A549 (cell line): ENCODE data around the gene SERPINA3. TPM values are rescaled to one million over a fixed set of nuclear protein-coding genes. Genes with fewer than 3 reads are reported as not detected.
A peak's percentile ranks its signal among the peaks of the same experiment; 100 is the strongest.

ENCODE experiments used
- ATAC-seq, 2 experiments: fragments of 200-7000 bp in 1 of 2; fragments of >200 bp in 1 of 2; cut with Nextera tagmentation in 1 of 2; cut with Tn5 transposase in 1 of 2; 3 replicates each; pipeline versions ENCODE4 v1.8.0 to v1.9.1; 2018 to 2020; ENCODE audit warnings: mild to moderate bottlenecking in 1 of 2, moderate library complexity in 1 of 2
- CTCF ChIA-PET: fragments of 300-600 bp; sonication (Branson Sonifier 250); formaldehyde crosslinking; extraction: SDS; loops from one replicate; lab custom pipeline; 2021; ENCODE audit warnings: antibody characterized with exemption, inconsistent platforms; lab: Yijun Ruan, JAX
- POLR2A ChIA-PET: fragments of 350-600 bp; formaldehyde crosslinking; extraction: SDS; loops from one replicate; lab custom pipeline; 2021; ENCODE audit warnings: antibody characterized with exemption, inconsistent platforms; lab: Yijun Ruan, JAX
- DNase-seq, 2 experiments: peaks; one replicate each; pipeline versions ENCODE4 v3.0.0 to v3.0.0-alpha.2; 2011 to 2016; ENCODE audit warnings: low read depth in 1 of 2, low spot score in 1 of 2
- FAIRE-seq: peaks from 2 replicates; lab custom pipeline; 2011; peaks lifted over from hg19 to GRCh38; lab: Jason Lieb, UNC
- H3K27ac ChIP-seq, 2 experiments: fragments of >200 bp; sonication (Bioruptor Twin); formaldehyde crosslinking; 3 replicates each; pipeline ENCODE4 v1.5.1; 2016 to 2017
- H3K4me1 ChIP-seq: fragments of >200 bp; sonication (Bioruptor Twin); formaldehyde crosslinking; 3 replicates; pipeline ENCODE4 v1.6.1; 2016
- H3K4me2 ChIP-seq: fragments of >200 bp; sonication (Bioruptor Twin); formaldehyde crosslinking; 3 replicates; pipeline ENCODE4 v1.6.1; 2016
- H3K4me3 ChIP-seq: fragments of >200 bp; sonication (Bioruptor Twin); formaldehyde crosslinking; 3 replicates; pipeline ENCODE4 v1.5.1; 2016
- H3K9me3 ChIP-seq: fragments of >200 bp; sonication (Bioruptor Twin); formaldehyde crosslinking; 3 replicates; pipeline ENCODE4 v1.6.1; 2016
- CBX2 ChIP-seq: fragments of 200-600 bp; sonication (generic); IDR thresholded peaks from 2 replicates; pipeline ENCODE4 v1.6.1; 2016; ENCODE audit warnings: low read depth, mild to moderate bottlenecking, borderline replicate concordance
- CHD2 ChIP-seq: fragments of 150-350 bp; IDR thresholded peaks from 2 replicates; pipeline ENCODE4 v1.6.1; 2014; ENCODE audit warnings: low read length; ENCODE audit not compliant: partially characterized antibody
- GATA3 ChIP-seq: IDR thresholded peaks from 2 replicates; pipeline ENCODE4 v1.6.1; 2012; ENCODE audit warnings: borderline replicate concordance
- HOXA7 ChIP-seq: fragments of 250-450 bp; sonication (Bioruptor Pico); IDR thresholded peaks from 2 replicates; pipeline ENCODE4 v1.5.0; 2020; ENCODE audit warnings: mild to moderate bottlenecking, moderate library complexity
- HOXB13 ChIP-seq: fragments of 250-450 bp; sonication (Bioruptor Pico); IDR thresholded peaks from 2 replicates; pipeline ENCODE4 v1.5.0; 2020; ENCODE audit warnings: low read depth, mild to moderate bottlenecking, moderate library complexity
- HOXB5 ChIP-seq: fragments of 250-450 bp; sonication (Bioruptor Pico); IDR thresholded peaks from 2 replicates; pipeline ENCODE4 v1.5.0; 2020; ENCODE audit warnings: mild to moderate bottlenecking, moderate library complexity
- JUN ChIP-seq, 2 experiments: fragments of >200 bp; sonication (Bioruptor Twin); formaldehyde crosslinking; IDR thresholded peaks; 2 replicates in 1 of 2; 3 replicates in 1 of 2; pipeline ENCODE4 v1.6.1; 2016 to 2017
- KDM1A ChIP-seq: fragments of 200-600 bp; sonication (generic); IDR thresholded peaks from 2 replicates; pipeline ENCODE4 v1.6.1; 2016; ENCODE audit warnings: low read depth, mild to moderate bottlenecking
- MAFK ChIP-seq: fragments of 450-650 bp; IDR thresholded peaks from 2 replicates; pipeline ENCODE4 v1.6.1; 2014; ENCODE audit not compliant: partially characterized antibody
- MAZ ChIP-seq: fragments of 150-350 bp; IDR thresholded peaks from 2 replicates; pipeline ENCODE4 v1.6.1; 2014; ENCODE audit warnings: antibody characterized with exemption, low read depth, low read length, borderline replicate concordance
- MYC ChIP-seq: IDR thresholded peaks from 2 replicates; pipeline ENCODE4 v1.6.1; 2012; ENCODE audit warnings: mild to moderate bottlenecking, inconsistent platforms, low read length, improper control_type of control experiment, borderline replicate concordance
- NFE2L2 ChIP-seq: fragments of 150-350 bp; conservative IDR thresholded peaks from 2 replicates; pipeline ENCODE4 v1.6.1; 2014; ENCODE audit warnings: low read length
- NR3C1 ChIP-seq: fragments of >200 bp; sonication (Bioruptor Twin); formaldehyde crosslinking; IDR thresholded peaks from 3 replicates; pipeline ENCODE4 v1.6.1; 2017
- POLR2AphosphoS2 ChIP-seq: conservative IDR thresholded peaks from 2 replicates; pipeline ENCODE4 v1.6.1; 2012; ENCODE audit warnings: low read length, improper control_type of control experiment, inconsistent platforms
- RAD21 ChIP-seq, 2 experiments: fragments of >200 bp in 1 of 2; sonication (Bioruptor Twin) in 1 of 2; formaldehyde crosslinking in 1 of 2; IDR thresholded peaks in 1 of 2; conservative IDR thresholded peaks in 1 of 2; 2 replicates in 1 of 2; 3 replicates in 1 of 2; pipeline ENCODE4 v1.6.1; 2012 to 2018; ENCODE audit warnings: inconsistent platforms in 1 of 2
- RARB ChIP-seq: fragments of 250-450 bp; sonication (Bioruptor Pico); IDR thresholded peaks from 2 replicates; pipeline ENCODE4 v1.8.0; 2021; ENCODE audit warnings: mild to moderate bottlenecking, moderate library complexity
- RCOR1 ChIP-seq: fragments of 150-350 bp; IDR thresholded peaks from 2 replicates; pipeline ENCODE4 v1.6.1; 2014; ENCODE audit warnings: antibody characterized with exemption, low read length, low read depth
- RFX5 ChIP-seq: fragments of 450-650 bp; IDR thresholded peaks from 2 replicates; pipeline ENCODE4 v1.7.1; 2014; ENCODE audit warnings: antibody characterized with exemption, mild to moderate bottlenecking, moderate library complexity
- SMC3 ChIP-seq: fragments of >200 bp; sonication (Bioruptor Twin); formaldehyde crosslinking; IDR thresholded peaks from 3 replicates; pipeline ENCODE4 v1.6.1; 2018; ENCODE audit warnings: inconsistent platforms
- TFCP2L1 ChIP-seq: fragments of 250-450 bp; sonication (Bioruptor Pico); IDR thresholded peaks from 2 replicates; pipeline ENCODE4 v1.5.0; 2021; ENCODE audit warnings: mild to moderate bottlenecking
- ZC3H11A ChIP-seq: fragments of 450-650 bp; IDR thresholded peaks from 2 replicates; pipeline ENCODE4 v1.6.1; 2014; ENCODE audit warnings: antibody characterized with exemption, mild to moderate bottlenecking
- WGBS: methylation state at CpG from one replicate; pipeline ENCODE4 v1.1.6; 2017; ENCODE audit errors: missing lambda C conversion rate; 5-methylcytosine and 5-hydroxymethylcytosine counted together
- polyA plus RNA-seq, 4 experiments: library from polyadenylated mRNA; depleted of rRNA in 3 of 4; stranded (reverse); fragments of >200 nt; fragmentation: RNase III in 1 of 4; extraction: RNeasy Plus Mini Kit Qiagen cat#74134 plus additional on column Dnase treatment in 1 of 4; gene quantifications; 2 replicates in 3 of 4; 3 replicates in 1 of 4; pipeline ENCODE4 v1.2.3, GENCODE V29; 2011 to 2017
- TF ChIP-seq, protein P1 (sequence below): fragments of >200 bp; sonication (Bioruptor Twin); formaldehyde crosslinking; IDR thresholded peaks from 3 replicates; pipeline ENCODE4 v1.5.1; 2016
- TF ChIP-seq, protein P2 (sequence below): IDR thresholded peaks from 2 replicates; pipeline ENCODE4 v1.6.1; 2012; ENCODE audit warnings: low read depth, borderline replicate concordance
- TF ChIP-seq, protein P3 (sequence below): fragments of >200 bp; sonication (Bioruptor Twin); formaldehyde crosslinking; IDR thresholded peaks from 2 replicates; pipeline ENCODE4 v1.6.1; 2016

The SERPINA3 gene
- polyA plus RNA-seq, 2 of the 4 experiments (the other 2 are of a cell fraction) = 3.1 to 9.1 TPM

DNA sequence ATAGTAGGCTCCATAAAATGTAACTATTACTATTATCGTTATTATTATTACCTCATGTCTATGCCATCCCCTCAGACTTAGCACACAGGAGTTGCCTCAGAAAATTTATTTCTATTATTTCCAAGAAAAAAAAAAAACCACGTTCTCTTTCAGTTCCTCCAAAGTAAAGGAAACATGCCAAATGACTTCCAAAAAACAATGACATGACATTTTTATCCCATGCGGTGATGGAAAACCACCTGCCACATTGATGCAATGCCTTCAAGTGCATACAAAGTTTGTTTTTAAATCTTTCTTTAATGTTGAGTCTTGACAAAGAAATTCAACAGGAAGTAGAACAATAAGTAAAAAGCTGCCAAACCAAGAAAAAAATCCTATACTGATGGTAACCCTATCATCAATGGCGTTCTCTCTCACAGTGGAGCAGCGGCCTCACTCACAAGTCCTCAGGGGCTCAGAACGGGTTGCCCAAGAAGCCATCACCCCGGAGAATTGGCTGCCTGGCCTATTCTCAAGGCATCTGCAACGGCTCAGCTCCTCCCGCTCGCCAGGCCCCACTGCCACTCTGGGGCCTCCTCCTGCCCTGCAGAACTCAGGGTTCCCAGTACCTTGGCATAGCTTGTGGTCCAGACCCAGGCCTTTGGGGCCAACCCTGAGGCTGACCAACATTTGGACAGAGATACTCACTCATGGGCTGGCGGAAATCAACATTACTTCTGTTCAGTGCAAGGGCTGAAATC is 51.9 kb downstream of the SERPINA3 start:
- FAIRE-seq (no peak), DNase-seq (no peak), ATAC-seq (no peak)
- ChIA-PET CTCF (interaction anchor here (0.6 kb wide), 1 partner anchor 14 kb away, joined by 3 read pairs; no protein-coding TSS in a partner anchor), POLR2A (no interaction called here)
- 87% methylated on average over 11 of the region's 11 CpGs for WGBS
- peaks cover 6% of the 10 kb centered on the region; the same call in 2 of the 3 replicates for H3K4me1 ChIP-seq
- H3K9me3 ChIP-seq = no peaks in the 10 kb centered on the region
- H3K4me2 ChIP-seq = no peak overlapping the region
- TF ChIP-seq MYC (no peak), MAFK (peak; percentile 43)
- H3K4me3 ChIP-seq = no peak overlapping the region
- H3K27ac ChIP-seq = no peak overlapping the region

DNA sequence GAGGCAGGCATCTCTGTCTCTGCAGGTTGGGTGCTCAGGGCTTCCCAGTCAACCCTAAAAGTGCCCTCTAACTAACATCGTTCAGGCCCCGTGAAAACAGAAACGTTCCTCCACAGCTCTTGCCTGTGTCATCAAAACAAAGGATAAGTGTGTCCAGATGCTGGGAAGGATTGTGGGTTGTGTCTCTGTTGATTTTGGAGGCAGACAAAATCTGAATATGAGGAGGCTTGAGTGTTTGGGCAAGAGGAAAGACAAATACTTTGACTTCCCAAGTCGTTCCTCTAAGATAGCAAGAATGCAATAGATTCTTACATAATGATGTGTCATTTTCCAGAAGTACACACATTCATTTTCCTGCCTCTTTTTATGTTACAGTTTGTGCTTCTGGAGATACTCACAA is 52.9 kb downstream of the SERPINA3 start:
- ATAC-seq = no peak; a peak in 2 of 6 replicates
- peak overlapping the region; percentile 43 for H3K4me2 ChIP-seq

DNA sequence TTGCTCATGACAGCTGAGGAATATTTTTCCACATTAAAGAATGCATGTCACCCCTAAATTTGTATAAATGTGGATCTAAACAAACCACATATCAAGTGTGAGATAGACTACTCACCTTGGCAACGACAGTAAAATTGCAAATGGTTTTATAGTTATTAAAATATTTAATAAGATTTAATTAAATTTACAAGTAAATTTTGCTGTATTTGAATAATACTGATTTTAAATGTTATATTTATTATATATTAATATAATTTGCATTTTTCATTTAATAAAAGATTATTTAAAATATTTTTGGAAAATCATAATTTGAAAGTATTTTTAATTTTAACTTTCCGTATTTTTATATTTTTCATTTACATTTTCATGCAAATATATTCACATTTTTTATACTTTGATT is 53.4 kb downstream of the SERPINA3 start:
- FAIRE-seq (no peak), DNase-seq (no peak), ATAC-seq (no peak)
- TF ChIP-seq CHD2 (no peak), MAZ (no peak), CBX2 (no peak), ZC3H11A (no peak)
- POLR2A ChIA-PET = no interaction called here
- Histone ChIP-seq H3K4me3 (no peak overlapping the region), H3K9me3 (no peaks in the 10 kb centered on the region), H3K27ac (no peak overlapping the region), H3K4me2 (peak overlapping the region; percentile 43), H3K4me1 (peaks cover 6% of the 10 kb centered on the region; the same call in 2 of the 3 replicates)
- WGBS = 33% methylated on average over 2 of the region's 2 CpGs
- CTCF ChIA-PET = interaction anchor here (1.2 to 1.4 kb wide), 2 partner anchors 15 to 24 kb away, joined by 3 read pairs; no protein-coding TSS in a partner anchor

More for the DNA sequence above, 52.9 kb downstream of the SERPINA3 start:
- DNase-seq (peak in 1 of 2 experiments; percentile 10), FAIRE-seq (no peak)
- Histone ChIP-seq H3K27ac (peak overlapping the region in 1 of 2 experiments; percentile 29; a peak in 1 of 6 replicates), H3K4me3 (no peak overlapping the region), H3K9me3 (no peaks in the 10 kb centered on the region), H3K4me1 (peaks cover 6% of the 10 kb centered on the region; the same call in 2 of the 3 replicates)
- POLR2A ChIA-PET = no interaction called here
- CTCF ChIA-PET = interaction anchor here (1.2 kb wide), 1 partner anchor 25 kb away, joined by 3 read pairs; no protein-coding TSS in a partner anchor
- WGBS = 36% methylated on average over 4 of the region's 4 CpGs
- no peak for TF ChIP-seq NR3C1
- no peak for TF ChIP-seq HOXA7 (CRISPR knock-in tag)
- TF ChIP-seq RCOR1 = no peak
- no peak for TF ChIP-seq RARB (CRISPR knock-in tag)
- no peak for TF ChIP-seq ZC3H11A
- no peak for TF ChIP-seq POLR2AphosphoS2
- TF ChIP-seq, protein P1, sequence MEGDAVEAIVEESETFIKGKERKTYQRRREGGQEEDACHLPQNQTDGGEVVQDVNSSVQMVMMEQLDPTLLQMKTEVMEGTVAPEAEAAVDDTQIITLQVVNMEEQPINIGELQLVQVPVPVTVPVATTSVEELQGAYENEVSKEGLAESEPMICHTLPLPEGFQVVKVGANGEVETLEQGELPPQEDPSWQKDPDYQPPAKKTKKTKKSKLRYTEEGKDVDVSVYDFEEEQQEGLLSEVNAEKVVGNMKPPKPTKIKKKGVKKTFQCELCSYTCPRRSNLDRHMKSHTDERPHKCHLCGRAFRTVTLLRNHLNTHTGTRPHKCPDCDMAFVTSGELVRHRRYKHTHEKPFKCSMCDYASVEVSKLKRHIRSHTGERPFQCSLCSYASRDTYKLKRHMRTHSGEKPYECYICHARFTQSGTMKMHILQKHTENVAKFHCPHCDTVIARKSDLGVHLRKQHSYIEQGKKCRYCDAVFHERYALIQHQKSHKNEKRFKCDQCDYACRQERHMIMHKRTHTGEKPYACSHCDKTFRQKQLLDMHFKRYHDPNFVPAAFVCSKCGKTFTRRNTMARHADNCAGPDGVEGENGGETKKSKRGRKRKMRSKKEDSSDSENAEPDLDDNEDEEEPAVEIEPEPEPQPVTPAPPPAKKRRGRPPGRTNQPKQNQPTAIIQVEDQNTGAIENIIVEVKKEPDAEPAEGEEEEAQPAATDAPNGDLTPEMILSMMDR = no peak
- TF ChIP-seq HOXB13 = no peak
- TF ChIP-seq TFCP2L1 (CRISPR knock-in tag) = no peak
- no peak for TF ChIP-seq HOXB5 (CRISPR knock-in tag)

DNA sequence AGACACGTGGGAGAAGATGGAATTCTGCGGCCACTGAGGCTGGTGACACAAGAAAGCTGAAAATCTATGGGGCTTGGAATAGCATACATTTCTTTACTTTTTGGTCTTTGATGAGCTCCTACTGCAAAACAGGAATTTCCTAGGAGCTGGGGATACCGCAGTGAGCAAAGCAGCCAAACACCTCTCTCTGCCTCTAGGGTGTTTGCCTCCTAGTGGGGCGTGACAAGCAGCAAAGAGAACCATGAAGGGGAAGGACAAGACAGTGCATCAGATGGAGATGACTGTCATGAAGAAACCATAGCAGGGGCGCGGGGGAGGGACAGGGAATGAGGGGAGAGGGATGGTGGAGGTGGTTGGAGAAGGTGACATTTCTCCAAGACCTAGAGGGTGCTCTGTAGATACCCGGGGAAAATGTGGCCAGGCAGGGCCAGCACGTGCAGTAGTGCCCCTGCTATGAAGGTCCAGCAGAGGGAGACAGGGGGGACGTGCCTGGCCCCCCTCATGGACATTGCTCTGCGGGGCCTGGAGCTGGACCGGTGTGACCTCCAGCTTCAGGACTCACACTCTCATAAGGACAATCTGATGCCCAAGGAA is 58.6 kb downstream of the SERPINA3 start:
- ATAC-seq = no peak
- H3K27ac ChIP-seq = no peak overlapping the region
- H3K4me2 ChIP-seq = no peak overlapping the region
- ChIA-PET POLR2A (no interaction called here), CTCF (interaction anchor here (1.9 kb wide), 1 partner anchor 11 kb away, joined by 4 read pairs; no protein-coding TSS in a partner anchor)
- FAIRE-seq = no peak
- TF ChIP-seq NR3C1 (no peak), RAD21 (conservative IDR thresholded peaks at IDR 0.05 in 1 of 2, IDR thresholded peaks at IDR 0.05 in 1 of 2) (no peak), ZC3H11A (no peak), JUN (IDR thresholded peaks at IDR 0.05) (no peak), RFX5 (no peak), NFE2L2 (no peak), HOXB13 (no peak), GATA3 (no peak), KDM1A (no peak), SMC3 (no peak)
- TF ChIP-seq, protein P2, sequence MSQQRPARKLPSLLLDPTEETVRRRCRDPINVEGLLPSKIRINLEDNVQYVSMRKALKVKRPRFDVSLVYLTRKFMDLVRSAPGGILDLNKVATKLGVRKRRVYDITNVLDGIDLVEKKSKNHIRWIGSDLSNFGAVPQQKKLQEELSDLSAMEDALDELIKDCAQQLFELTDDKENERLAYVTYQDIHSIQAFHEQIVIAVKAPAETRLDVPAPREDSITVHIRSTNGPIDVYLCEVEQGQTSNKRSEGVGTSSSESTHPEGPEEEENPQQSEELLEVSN = no peak
- TF ChIP-seq, protein P3, sequence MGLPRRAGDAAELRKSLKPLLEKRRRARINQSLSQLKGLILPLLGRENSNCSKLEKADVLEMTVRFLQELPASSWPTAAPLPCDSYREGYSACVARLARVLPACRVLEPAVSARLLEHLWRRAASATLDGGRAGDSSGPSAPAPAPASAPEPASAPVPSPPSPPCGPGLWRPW = no peak
- WGBS = 69% methylated on average over 10 of the region's 11 CpGs
- DNase-seq = no peak
- H3K4me3 ChIP-seq = no peak overlapping the region
- H3K9me3 ChIP-seq = no peaks in the 10 kb centered on the region
- H3K4me1 ChIP-seq = 0 out of 3 replicates have a peak, but pooled peaks cover 5% of the 10 kb centered on the region
